Activated naive CD4-positive, alpha-beta T cell treated with anti-CD3 and anti-CD28 coated beads for 36 hours (primary cell): Measurements from ENCODE around the gene GRIA4. TPM values are rescaled to one million over a fixed set of nuclear protein-coding genes. Genes with fewer than 3 reads are reported as not detected.
"Not testable (repeated sequence)": the region's sequence is repeated elsewhere in the genome, so short reads cannot be mapped to it uniquely, and the experiment has no call there.

ENCODE experiments used
- CTCF ChIA-PET: fragments of 350-600 bp; sonication (Branson Sonifier 250); formaldehyde crosslinking; loops from one replicate; lab custom pipeline; 2021; ENCODE audit warnings: antibody characterized with exemption; lab: Charles Lee
- DNase-seq: peaks from one replicate; pipeline ENCODE4 v3.0.0-alpha.2; 2020
- H3K27ac Mint-ChIP-seq: one replicate; pipeline ENCODE4 v1.8.0; 2021; ENCODE audit warnings: mild to moderate bottlenecking, mixed read lengths
- H3K27me3 Mint-ChIP-seq: one replicate; pipeline ENCODE4 v1.8.0; 2021; ENCODE audit warnings: low read depth, mixed read lengths
- H3K36me3 Mint-ChIP-seq: one replicate; pipeline ENCODE4 v1.8.0; 2021; ENCODE audit warnings: low read depth, mixed read lengths
- H3K4me1 Mint-ChIP-seq: one replicate; pipeline ENCODE4 v1.8.0; 2021; ENCODE audit warnings: low read depth, mixed read lengths
- H3K4me3 Mint-ChIP-seq: one replicate; pipeline ENCODE4 v1.8.0; 2021; ENCODE audit warnings: mild to moderate bottlenecking, moderate library complexity, mixed read lengths
- H3K9me3 Mint-ChIP-seq: one replicate; pipeline ENCODE4 v1.8.0; 2021; ENCODE audit warnings: mixed read lengths
- intact Hi-C: fragments of 100-400 bp; cut with micrococcal nuclease; formaldehyde crosslinking; loops from one replicate; pipeline ENCODE4 v1.15.1; 2023
- total RNA-seq, 2 experiments: library from RNA; stranded (reverse); gene quantifications; one replicate each; pipeline ENCODE4 v1.2.3, GENCODE V29; 2021

Gene GRIA4
- total RNA-seq, 2 experiments from 2014 or later = not detected

DNA sequence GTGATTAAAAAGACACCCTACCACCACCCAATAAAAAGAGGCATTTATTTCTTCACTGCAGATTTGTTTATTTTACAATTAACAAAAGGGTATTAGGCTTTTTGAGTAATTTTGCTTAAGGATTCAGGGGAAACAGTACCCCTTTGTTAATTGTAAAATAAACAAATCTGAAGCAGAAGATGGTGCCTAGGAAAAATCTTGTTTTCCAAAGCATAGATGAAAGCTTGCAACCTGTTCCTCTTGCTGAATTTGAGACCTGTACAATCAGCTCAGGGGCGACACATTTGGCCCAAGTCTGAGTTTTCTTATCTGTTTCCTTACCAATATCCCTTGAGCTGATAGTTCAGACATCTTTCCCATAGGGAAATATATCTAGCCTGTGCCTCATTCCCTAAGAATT lies 171.9 kb downstream of the GRIA4 start:
- intact Hi-C loops = no loop called here
- H3K36me3 Mint-ChIP-seq = no peaks in the 10 kb centered on the region
- no peaks in the 10 kb centered on the region for H3K9me3 Mint-ChIP-seq
- no peaks in the 10 kb centered on the region for H3K4me1 Mint-ChIP-seq
- no peak overlapping the region for H3K4me3 Mint-ChIP-seq
- no peak for DNase-seq
- CTCF ChIA-PET = no interaction called here
- H3K27ac Mint-ChIP-seq = no peak overlapping the region
- H3K27me3 Mint-ChIP-seq = no peaks in the 10 kb centered on the region

DNA sequence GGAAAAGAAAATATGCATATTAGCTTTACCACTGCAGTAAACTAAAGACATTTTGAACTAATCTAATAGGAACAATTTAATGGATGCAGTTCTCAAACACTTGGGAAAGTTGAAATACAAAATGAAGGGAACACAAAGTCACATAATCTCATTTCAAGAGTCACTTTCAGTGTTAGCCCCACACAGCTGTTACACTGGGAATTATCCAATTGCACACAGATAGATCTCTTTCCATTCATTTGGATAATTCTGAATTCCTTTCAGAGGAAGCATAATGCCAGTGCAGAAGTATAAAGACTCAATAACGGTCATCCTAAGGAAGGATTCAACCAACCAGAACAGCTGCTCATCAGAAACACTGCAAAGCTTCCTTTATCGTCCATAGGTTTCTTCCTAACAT lies 173.3 kb downstream of the GRIA4 start:
- Mint-ChIP-seq H3K9me3 (no peaks in the 10 kb centered on the region), H3K27ac (no peak overlapping the region), H3K36me3 (no peaks in the 10 kb centered on the region), H3K4me3 (no peak overlapping the region), H3K27me3 (no peaks in the 10 kb centered on the region), H3K4me1 (no peaks in the 10 kb centered on the region)
- intact Hi-C loops = no loop called here
- DNase-seq = no peak
- CTCF ChIA-PET = interaction anchor here (0.7 kb wide), 1 partner anchor 1296 kb away, joined by 3 read pairs; no protein-coding TSS in a partner anchor

- H3K4me1 Mint-ChIP-seq, intact Hi-C loops, H3K9me3 Mint-ChIP-seq, H3K4me3 Mint-ChIP-seq, CTCF ChIA-PET, DNase-seq, H3K27ac Mint-ChIP-seq, H3K27me3 Mint-ChIP-seq, H3K36me3 Mint-ChIP-seq: not testable (repeated sequence)
Measured at GRCh38 chr11:105785850-105786249, 176.0 kb downstream of the GRIA4 start.

DNA sequence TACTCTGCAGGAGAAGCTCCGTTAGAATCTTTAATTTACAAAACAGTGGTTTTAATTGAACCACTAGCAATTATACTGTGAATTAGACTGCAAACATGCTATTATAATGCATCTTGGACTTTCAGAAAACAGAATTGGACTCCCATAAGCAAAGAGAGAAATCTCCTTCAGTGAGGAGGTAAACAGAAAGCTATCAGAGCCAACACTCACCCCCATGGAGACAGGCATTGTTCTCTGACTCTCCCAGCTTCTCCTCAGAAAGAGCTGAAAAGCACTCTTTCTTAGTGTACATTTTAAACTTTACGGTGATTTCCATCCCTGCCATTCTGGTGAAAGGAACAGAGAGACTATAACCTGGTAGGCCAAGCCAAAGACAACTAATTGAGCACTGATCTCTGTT lies 176.9 kb downstream of the GRIA4 start:
- H3K36me3 Mint-ChIP-seq = no peaks in the 10 kb centered on the region
- no peaks in the 10 kb centered on the region for H3K4me1 Mint-ChIP-seq
- CTCF ChIA-PET = no interaction called here

DNA sequence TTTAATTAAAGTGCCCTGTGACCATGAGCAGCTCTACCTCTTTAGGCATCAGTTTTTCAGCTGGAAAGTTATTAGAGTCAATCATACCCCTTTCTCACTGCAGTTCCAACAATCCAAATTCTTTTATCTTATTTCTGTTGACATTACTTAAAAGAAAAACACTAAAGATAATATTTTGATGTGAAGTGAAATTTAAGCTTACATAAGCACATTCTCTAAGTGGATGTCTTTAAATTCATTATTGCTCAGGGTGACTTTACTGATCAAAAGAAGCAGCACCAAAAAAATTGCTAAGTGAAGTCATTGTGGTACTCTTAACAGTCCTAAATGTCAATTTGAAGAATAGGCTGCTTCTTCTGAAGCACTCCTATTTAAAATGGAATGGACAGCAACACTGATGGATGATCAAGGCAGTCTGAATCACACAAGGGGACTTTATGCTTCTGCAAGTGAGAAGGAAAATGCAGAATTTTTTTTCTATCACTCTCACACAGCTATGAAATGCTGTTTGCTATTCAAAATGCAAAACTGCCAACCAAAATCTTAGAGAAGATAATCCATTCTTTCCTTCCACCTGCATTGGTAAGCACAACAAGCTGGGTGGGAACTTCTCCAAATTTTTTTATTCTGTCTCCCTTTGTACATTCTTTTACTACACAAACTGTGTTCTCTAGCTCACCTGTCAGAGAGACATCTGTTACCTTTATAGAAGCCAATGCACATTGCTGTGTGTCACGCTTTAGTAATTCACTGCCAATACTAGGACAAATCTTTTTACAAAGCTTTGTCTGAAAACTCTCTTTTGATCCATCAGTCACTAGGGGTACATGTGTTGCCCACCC lies 179.9 kb downstream of the GRIA4 start:
- H3K27ac Mint-ChIP-seq = no peak overlapping the region
- CTCF ChIA-PET = no interaction called here
- intact Hi-C loops = no loop called here
- no peaks in the 10 kb centered on the region for H3K27me3 Mint-ChIP-seq
- H3K36me3 Mint-ChIP-seq = no peaks in the 10 kb centered on the region
- H3K4me3 Mint-ChIP-seq = no peak overlapping the region
- peaks cover 2% of the 10 kb centered on the region for H3K9me3 Mint-ChIP-seq
- no peaks in the 10 kb centered on the region for H3K4me1 Mint-ChIP-seq
- DNase-seq = no peak

More for the DNA sequence above, 176.9 kb downstream of the GRIA4 start:
- intact Hi-C loops = no loop called here
- no peak overlapping the region for H3K4me3 Mint-ChIP-seq
- H3K9me3 Mint-ChIP-seq = peaks cover 2% of the 10 kb centered on the region
- H3K27me3 Mint-ChIP-seq = no peaks in the 10 kb centered on the region
- no peak for DNase-seq
- H3K27ac Mint-ChIP-seq = no peak overlapping the region

DNA sequence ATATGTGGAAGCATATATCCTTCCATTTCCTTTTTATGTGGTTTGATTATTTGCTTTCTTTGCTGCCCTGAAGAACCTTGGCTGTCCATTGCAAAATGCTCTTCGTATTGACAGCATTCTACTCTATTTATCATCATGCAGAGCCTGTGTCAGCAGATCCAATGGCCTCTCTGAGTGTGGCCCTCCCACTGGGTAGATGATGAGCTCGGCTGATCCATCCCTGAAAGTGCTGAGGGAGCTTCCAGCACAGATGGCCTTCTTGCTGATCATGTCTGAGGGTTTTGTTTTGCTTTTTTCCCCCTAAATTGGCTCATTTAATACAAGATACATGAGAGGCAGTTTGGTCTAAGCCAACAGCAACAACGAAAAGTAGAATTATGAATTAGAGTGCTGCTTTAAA lies 181.0 kb downstream of the GRIA4 start:
- intact Hi-C loops = no loop called here
- DNase-seq = no peak
- Mint-ChIP-seq H3K4me3 (no peak overlapping the region), H3K4me1 (no peaks in the 10 kb centered on the region), H3K27me3 (no peaks in the 10 kb centered on the region), H3K27ac (no peak overlapping the region), H3K9me3 (peaks cover 2% of the 10 kb centered on the region), H3K36me3 (no peaks in the 10 kb centered on the region)
- CTCF ChIA-PET = no interaction called here

- no peak for DNase-seq
- H3K27ac Mint-ChIP-seq = no peak overlapping the region
- no peaks in the 10 kb centered on the region for H3K36me3 Mint-ChIP-seq
Measured at GRCh38 chr11:105793092-105793491, 183.2 kb downstream of the GRIA4 start.

GRCh38 chr11:105799263-105799662 lies 189.4 kb downstream of the GRIA4 start:
- no peaks in the 10 kb centered on the region for H3K4me1 Mint-ChIP-seq
- H3K36me3 Mint-ChIP-seq = no peaks in the 10 kb centered on the region
- intact Hi-C loops = no loop called here

More at GRCh38 chr11:105793092-105793491, 183.2 kb downstream of the GRIA4 start:
- Mint-ChIP-seq H3K9me3 (peaks cover 2% of the 10 kb centered on the region), H3K4me3 (no peak overlapping the region), H3K27me3 (no peaks in the 10 kb centered on the region), H3K4me1 (no peaks in the 10 kb centered on the region)
- intact Hi-C loops = no loop called here
- CTCF ChIA-PET = no interaction called here

GRCh38 chr11:105799728-105800462 lies 190.0 kb downstream of the GRIA4 start:
- Mint-ChIP-seq H3K27me3 (peaks cover 3% of the 10 kb centered on the region), H3K4me3 (no peak overlapping the region), H3K27ac (no peak overlapping the region), H3K9me3 (no peaks in the 10 kb centered on the region), H3K36me3 (no peaks in the 10 kb centered on the region), H3K4me1 (no peaks in the 10 kb centered on the region)
- DNase-seq = no peak
- intact Hi-C loops = no loop called here
- CTCF ChIA-PET = no interaction called here

More at GRCh38 chr11:105799263-105799662, 189.4 kb downstream of the GRIA4 start:
- H3K27ac Mint-ChIP-seq = no peak overlapping the region
- no peak overlapping the region for H3K4me3 Mint-ChIP-seq
- CTCF ChIA-PET = no interaction called here
- H3K9me3 Mint-ChIP-seq = no peaks in the 10 kb centered on the region
- peaks cover 1% of the 10 kb centered on the region for H3K27me3 Mint-ChIP-seq
- no peak for DNase-seq

- Mint-ChIP-seq H3K36me3 (no peaks in the 10 kb centered on the region), H3K9me3 (no peaks in the 10 kb centered on the region), H3K4me1 (no peaks in the 10 kb centered on the region), H3K27me3 (peaks cover 3% of the 10 kb centered on the region), H3K4me3 (no peak overlapping the region), H3K27ac (no peak overlapping the region)
- no peak for DNase-seq
- intact Hi-C loops = no loop called here
- CTCF ChIA-PET = no interaction called here
Measured at GRCh38 chr11:105802390-105802789, 192.5 kb downstream of the GRIA4 start.

- no peaks in the 10 kb centered on the region for H3K36me3 Mint-ChIP-seq
- H3K27ac Mint-ChIP-seq = no peak overlapping the region
- no peaks in the 10 kb centered on the region for H3K9me3 Mint-ChIP-seq
- no peak overlapping the region for H3K4me3 Mint-ChIP-seq
- intact Hi-C loops = no loop called here
- no peak for DNase-seq
- H3K4me1 Mint-ChIP-seq = no peaks in the 10 kb centered on the region
- CTCF ChIA-PET = interaction anchor here (0.6 kb wide), 1 partner anchor 29 kb away, joined by 3 read pairs; no protein-coding TSS in a partner anchor
- no peaks in the 10 kb centered on the region for H3K27me3 Mint-ChIP-seq
Measured at GRCh38 chr11:105811242-105811641, 201.4 kb downstream of the GRIA4 start.

DNA sequence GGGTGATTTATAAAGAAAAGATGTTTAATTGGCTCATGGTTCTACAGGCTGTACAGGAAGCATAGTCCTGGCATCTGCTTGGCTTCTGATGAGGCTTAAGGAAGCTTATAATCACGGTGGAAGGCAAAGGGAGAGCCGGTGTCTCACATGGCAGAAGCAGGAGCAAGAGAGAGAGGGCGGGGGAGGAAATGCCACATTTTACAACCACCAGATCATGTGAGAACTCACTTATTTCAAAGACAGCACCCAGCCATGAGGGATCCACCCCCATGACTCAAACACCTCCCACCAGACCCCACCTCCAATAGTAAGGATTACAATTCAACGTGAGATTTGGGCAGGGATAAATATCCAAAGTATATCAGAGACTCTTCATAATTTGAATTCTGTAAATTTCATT lies 211.5 kb downstream of the GRIA4 start:
- Mint-ChIP-seq H3K27ac (no peak overlapping the region), H3K27me3 (peaks cover 2% of the 10 kb centered on the region), H3K36me3 (no peaks in the 10 kb centered on the region), H3K9me3 (no peaks in the 10 kb centered on the region), H3K4me1 (no peaks in the 10 kb centered on the region), H3K4me3 (no peak overlapping the region)
- intact Hi-C loops = no loop called here
- no peak for DNase-seq
- CTCF ChIA-PET = no interaction called here
